Neural crest cell (in vitro differentiated cells): ENCODE measurements around the gene RPS27A. TPM values are rescaled to one million over a fixed set of nuclear protein-coding genes. Genes with fewer than 3 reads are reported as not detected.
"Not testable (repeated sequence)": the region's sequence is repeated elsewhere in the genome, so short reads cannot be mapped to it uniquely, and the experiment has no call there.

Experiments
- DNase-seq: peaks from one replicate; pipeline ENCODE4 v3.0.0; 2021; ENCODE audit warnings: low read depth, mixed read lengths, low spot score
- H3K27ac Mint-ChIP-seq: one replicate; pipeline ENCODE4 v1.8.0; 2021; ENCODE audit warnings: mild to moderate bottlenecking, mixed read lengths; ENCODE audit not compliant: unreplicated experiment
- H3K27me3 Mint-ChIP-seq: 2 replicates; pipeline ENCODE4 v1.8.0; 2021; ENCODE audit warnings: low read depth, mild to moderate bottlenecking, mixed read lengths
- H3K36me3 Mint-ChIP-seq: 2 replicates; pipeline ENCODE4 v1.8.0; 2021; ENCODE audit warnings: low read depth, mild to moderate bottlenecking, mixed read lengths
- H3K4me1 Mint-ChIP-seq: 2 replicates; pipeline ENCODE4 v1.8.0; 2021; ENCODE audit warnings: mixed read lengths
- H3K4me3 Mint-ChIP-seq: one replicate; pipeline ENCODE4 v1.8.0; 2021; ENCODE audit warnings: mild to moderate bottlenecking, mixed read lengths
- H3K9me3 Mint-ChIP-seq: 2 replicates; pipeline ENCODE4 v1.8.0; 2021; ENCODE audit warnings: mixed read lengths
- total RNA-seq: library from RNA; stranded (reverse); gene quantifications from 2 replicates; pipeline ENCODE4 v1.2.1, GENCODE V29; 2021
- TF ChIP-seq, protein P1 (sequence below): fragments of 200-600 bp; sonication (generic); conservative IDR thresholded peaks from 2 replicates; pipeline ENCODE4 v1.5.0; 2021; ENCODE audit warnings: antibody characterized with exemption, mild to moderate bottlenecking

RPS27A gene
- total RNA-seq, 1 donor from 2014 or later = 901 TPM

- no peaks in the 10 kb centered on the region for H3K4me1 Mint-ChIP-seq
- peak overlapping the region; percentile 89 for H3K27ac Mint-ChIP-seq
- H3K9me3 Mint-ChIP-seq = no peaks in the 10 kb centered on the region
- no peak for DNase-seq
- H3K4me3 Mint-ChIP-seq = no peak overlapping the region
- no peaks in the 10 kb centered on the region for H3K27me3 Mint-ChIP-seq
- H3K36me3 Mint-ChIP-seq = peaks cover 4% of the 10 kb centered on the region
- TF ChIP-seq, protein P1, sequence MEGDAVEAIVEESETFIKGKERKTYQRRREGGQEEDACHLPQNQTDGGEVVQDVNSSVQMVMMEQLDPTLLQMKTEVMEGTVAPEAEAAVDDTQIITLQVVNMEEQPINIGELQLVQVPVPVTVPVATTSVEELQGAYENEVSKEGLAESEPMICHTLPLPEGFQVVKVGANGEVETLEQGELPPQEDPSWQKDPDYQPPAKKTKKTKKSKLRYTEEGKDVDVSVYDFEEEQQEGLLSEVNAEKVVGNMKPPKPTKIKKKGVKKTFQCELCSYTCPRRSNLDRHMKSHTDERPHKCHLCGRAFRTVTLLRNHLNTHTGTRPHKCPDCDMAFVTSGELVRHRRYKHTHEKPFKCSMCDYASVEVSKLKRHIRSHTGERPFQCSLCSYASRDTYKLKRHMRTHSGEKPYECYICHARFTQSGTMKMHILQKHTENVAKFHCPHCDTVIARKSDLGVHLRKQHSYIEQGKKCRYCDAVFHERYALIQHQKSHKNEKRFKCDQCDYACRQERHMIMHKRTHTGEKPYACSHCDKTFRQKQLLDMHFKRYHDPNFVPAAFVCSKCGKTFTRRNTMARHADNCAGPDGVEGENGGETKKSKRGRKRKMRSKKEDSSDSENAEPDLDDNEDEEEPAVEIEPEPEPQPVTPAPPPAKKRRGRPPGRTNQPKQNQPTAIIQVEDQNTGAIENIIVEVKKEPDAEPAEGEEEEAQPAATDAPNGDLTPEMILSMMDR = no peak
These were observed 12.9 kb downstream of the RPS27A start for GRCh38 chr2:55245411-55245810.

DNA sequence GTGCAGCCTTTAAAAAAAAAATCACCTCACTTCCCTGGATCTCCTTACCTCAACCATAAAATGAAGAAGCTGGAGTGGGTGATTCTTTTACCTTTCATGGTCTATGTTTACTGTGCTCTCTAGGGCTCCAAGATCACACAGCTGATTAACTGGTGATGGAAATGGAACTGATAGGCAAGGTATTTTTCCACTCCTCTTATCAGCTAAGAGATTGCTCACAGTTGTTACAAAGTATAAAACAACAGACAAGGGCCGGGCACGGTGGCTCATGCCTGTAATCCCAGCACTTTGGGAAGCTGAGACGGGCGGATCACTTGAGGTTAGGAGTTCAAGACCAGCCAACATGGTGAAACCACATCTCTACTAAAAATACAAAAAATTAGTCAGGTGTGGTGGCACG, 14.5 kb downstream of the RPS27A start:
- no peaks in the 10 kb centered on the region for H3K4me1 Mint-ChIP-seq
- peaks cover 4% of the 10 kb centered on the region for H3K36me3 Mint-ChIP-seq
- no peak overlapping the region for H3K4me3 Mint-ChIP-seq
- no peak for DNase-seq
- no peak overlapping the region for H3K27ac Mint-ChIP-seq
- H3K9me3 Mint-ChIP-seq = no peaks in the 10 kb centered on the region
- no peaks in the 10 kb centered on the region for H3K27me3 Mint-ChIP-seq
- TF ChIP-seq, protein P1 = no peak

GRCh38 chr2:55252832-55253231, 20.3 kb downstream of the RPS27A start:
- H3K27me3 Mint-ChIP-seq = no peaks in the 10 kb centered on the region
- no peaks in the 10 kb centered on the region for H3K4me1 Mint-ChIP-seq
- H3K4me3 Mint-ChIP-seq = no peak overlapping the region
- no peak for DNase-seq
- H3K27ac Mint-ChIP-seq = no peak overlapping the region
- H3K9me3 Mint-ChIP-seq = no peaks in the 10 kb centered on the region
- TF ChIP-seq, protein P1 = no peak
- H3K36me3 Mint-ChIP-seq = peaks cover 4% of the 10 kb centered on the region

DNA sequence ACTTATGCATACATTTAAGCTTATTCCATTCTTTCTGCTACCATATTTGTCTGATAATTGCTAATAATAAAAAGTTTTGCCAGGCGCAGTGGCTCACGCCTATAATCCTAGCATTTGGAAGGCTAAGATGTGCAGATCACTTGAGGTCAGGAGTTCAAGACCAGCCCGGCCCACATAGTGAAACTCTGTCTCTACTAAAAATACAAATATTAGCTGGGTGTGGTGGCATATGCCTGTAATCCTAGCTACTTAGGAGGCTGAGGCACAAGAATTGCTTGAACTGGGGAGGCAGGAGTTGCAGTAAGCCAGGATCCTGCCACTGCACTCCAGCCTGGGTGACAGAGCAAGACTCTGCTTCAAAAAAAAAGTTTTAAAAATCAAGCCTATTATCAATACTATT, 27.1 kb downstream of the RPS27A start:
- H3K4me1 Mint-ChIP-seq, H3K4me3 Mint-ChIP-seq, H3K9me3 Mint-ChIP-seq, H3K36me3 Mint-ChIP-seq, H3K27me3 Mint-ChIP-seq, H3K27ac Mint-ChIP-seq, DNase-seq: not testable (repeated sequence)

DNA sequence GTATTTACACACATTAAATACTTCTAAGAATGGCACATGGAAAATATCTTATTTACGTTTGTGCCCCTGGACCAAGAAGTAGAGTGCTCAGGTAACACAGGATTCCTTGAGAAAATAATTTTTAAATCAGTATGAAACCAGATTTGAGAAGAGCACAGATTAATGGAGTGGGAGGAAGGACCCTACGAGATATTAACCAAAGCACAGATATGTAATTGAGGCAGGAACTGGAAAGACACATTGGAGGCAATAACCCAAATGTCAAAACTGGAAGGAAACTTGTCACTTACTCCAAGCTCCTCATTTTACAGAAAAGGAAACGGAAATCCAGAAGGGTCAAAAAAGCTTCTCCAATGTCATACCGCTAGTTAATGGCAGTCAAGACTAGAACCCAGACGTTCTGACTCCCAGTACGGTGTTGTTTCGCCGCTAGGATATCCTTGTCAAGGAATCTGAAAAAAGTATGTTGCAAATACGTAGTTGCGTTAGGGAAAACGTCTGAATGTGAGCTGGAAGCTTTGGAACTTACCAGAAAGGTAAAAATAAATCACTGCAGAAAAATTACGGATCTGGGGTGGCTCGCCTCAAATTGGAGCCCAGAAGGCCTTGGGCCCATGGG, 35.9 kb downstream of the RPS27A start:
- DNase-seq = no peak
- no peaks in the 10 kb centered on the region for H3K9me3 Mint-ChIP-seq
- no peaks in the 10 kb centered on the region for H3K36me3 Mint-ChIP-seq
- no peaks in the 10 kb centered on the region for H3K27me3 Mint-ChIP-seq
- H3K4me3 Mint-ChIP-seq = peak overlapping the region; percentile 96
- peak overlapping the region; percentile 94 for H3K27ac Mint-ChIP-seq
- TF ChIP-seq, protein P1 = no peak
- H3K4me1 Mint-ChIP-seq = peaks cover 19% of the 10 kb centered on the region

- peaks cover 19% of the 10 kb centered on the region for H3K4me1 Mint-ChIP-seq
- peak; percentile 92 for DNase-seq
- no peaks in the 10 kb centered on the region for H3K27me3 Mint-ChIP-seq
- TF ChIP-seq, protein P1 = peak; percentile 19
- no peaks in the 10 kb centered on the region for H3K9me3 Mint-ChIP-seq
- peak within 1 kb of the TSS; percentile 96 for H3K4me3 Mint-ChIP-seq
- peak within 1 kb of the TSS; percentile 94 for H3K27ac Mint-ChIP-seq
- no peaks in the 10 kb centered on the region for H3K36me3 Mint-ChIP-seq
These were observed 36.6 kb downstream of the RPS27A start, which contains the start of gene MTIF2 for GRCh38 chr2:55268907-55269644. Gene MTIF2, minus strand, starts transcription at chr2:55269231. Its CDS starts 5,373 bp downstream, at chr2:55263858.
